Ascending aorta (tissue), 2 donors: ENCODE measurements around the gene C16orf95. TPM values are rescaled to one million over a fixed set of nuclear protein-coding genes. Genes with fewer than 3 reads are reported as not detected.

ENCODE experiments used
- DNase-seq, 2 donors: peaks; one replicate each; pipeline ENCODE4 v3.0.0-alpha.2; 2019; ENCODE audit warnings: low spot score in 2 of 2
- H3K27ac ChIP-seq, 2 donors: fragments of 200-600 bp; sonication (generic); one replicate each; pipeline ENCODE4 v1.5.1; 2016 to 2017; ENCODE audit warnings: mild to moderate bottlenecking in 1 of 2
- H3K27me3 ChIP-seq: fragments of 200-600 bp; sonication (generic); one replicate; pipeline ENCODE4 v1.5.1; 2017
- H3K36me3 ChIP-seq, 2 donors: fragments of 200-600 bp; sonication (generic); one replicate each; pipeline ENCODE4 v1.5.1; 2016
- H3K4me1 ChIP-seq, 2 donors: fragments of 200-600 bp; sonication (generic); one replicate each; pipeline ENCODE4 v1.5.1; 2016 to 2017; ENCODE audit warnings: mild to moderate bottlenecking in 1 of 2
- H3K4me3 ChIP-seq, 2 donors: fragments of 200-600 bp; sonication (generic); one replicate each; pipeline ENCODE4 v1.5.1; 2016 to 2017; ENCODE audit warnings: mild to moderate bottlenecking in 1 of 2
- H3K9me3 ChIP-seq, 2 donors: fragments of 200-600 bp; sonication (generic); one replicate each; pipeline ENCODE4 v1.5.1; 2016
- CTCF ChIP-seq, 3 experiments: fragments of 200-600 bp in 2 of 3; fragments of 450-650 bp in 1 of 3; sonication (generic) in 2 of 3; IDR thresholded peaks; one replicate each; pipeline ENCODE4 v1.5.1; 2016 to 2019; ENCODE audit warnings: antibody characterized with exemption in 3 of 3, mild to moderate bottlenecking in 1 of 3, moderate library complexity in 1 of 3
- intact Hi-C: fragments of 100-400 bp; cut with DNase I; formaldehyde crosslinking; loops from one replicate; pipeline ENCODE4 v1.15.1; 2023
- total RNA-seq: library from RNA; depleted of rRNA; stranded (reverse); fragments of >200 nt; gene quantifications from one replicate; pipeline ENCODE4 v1.1.0, GENCODE V29; 2016

The C16orf95 gene
- total RNA-seq, 1 donor from 2014 or later: not detected

DNA sequence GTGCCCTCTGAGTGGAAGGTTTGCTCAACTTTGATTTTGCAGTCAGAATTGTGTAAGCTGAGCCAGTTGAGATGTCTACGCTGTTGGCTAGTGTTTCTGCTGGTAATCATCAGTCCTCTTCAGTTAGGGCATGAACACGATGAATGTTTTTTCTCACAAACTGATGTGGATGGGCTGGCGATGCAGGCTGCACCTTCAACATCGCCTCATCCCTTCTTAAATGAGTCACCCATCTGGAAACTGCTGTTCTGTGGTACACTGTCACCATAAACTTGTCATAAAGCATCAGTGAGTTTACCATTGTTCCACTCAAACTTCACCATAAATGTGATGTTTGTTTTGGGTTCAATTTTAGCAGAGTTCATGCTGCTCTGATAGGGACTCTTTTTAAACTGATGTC lies 8.4 kb downstream of the C16orf95 start:
- Histone ChIP-seq H3K9me3 (no peaks in the 10 kb centered on the region), H3K4me3 (no peak overlapping the region), H3K36me3 (no peaks in the 10 kb centered on the region), H3K4me1 (no peaks in the 10 kb centered on the region), H3K27me3 (no peaks in the 10 kb centered on the region), H3K27ac (no peak overlapping the region)
- TF ChIP-seq CTCF (IDR thresholded peaks at IDR 0.05): no peak
- no peak for DNase-seq
- intact Hi-C loops: no loop called here

GRCh38 chr16:87306516-87306915 lies 10.7 kb downstream of the C16orf95 start:
- DNase-seq: no peak
- no peak for TF ChIP-seq CTCF (IDR thresholded peaks at IDR 0.05)
- H3K4me3 ChIP-seq: no peak overlapping the region
- no peaks in the 10 kb centered on the region for H3K36me3 ChIP-seq
- H3K27ac ChIP-seq: no peak overlapping the region
- H3K9me3 ChIP-seq: no peaks in the 10 kb centered on the region
- intact Hi-C loops: no loop called here
- no peaks in the 10 kb centered on the region for H3K27me3 ChIP-seq
- no peaks in the 10 kb centered on the region for H3K4me1 ChIP-seq

DNA sequence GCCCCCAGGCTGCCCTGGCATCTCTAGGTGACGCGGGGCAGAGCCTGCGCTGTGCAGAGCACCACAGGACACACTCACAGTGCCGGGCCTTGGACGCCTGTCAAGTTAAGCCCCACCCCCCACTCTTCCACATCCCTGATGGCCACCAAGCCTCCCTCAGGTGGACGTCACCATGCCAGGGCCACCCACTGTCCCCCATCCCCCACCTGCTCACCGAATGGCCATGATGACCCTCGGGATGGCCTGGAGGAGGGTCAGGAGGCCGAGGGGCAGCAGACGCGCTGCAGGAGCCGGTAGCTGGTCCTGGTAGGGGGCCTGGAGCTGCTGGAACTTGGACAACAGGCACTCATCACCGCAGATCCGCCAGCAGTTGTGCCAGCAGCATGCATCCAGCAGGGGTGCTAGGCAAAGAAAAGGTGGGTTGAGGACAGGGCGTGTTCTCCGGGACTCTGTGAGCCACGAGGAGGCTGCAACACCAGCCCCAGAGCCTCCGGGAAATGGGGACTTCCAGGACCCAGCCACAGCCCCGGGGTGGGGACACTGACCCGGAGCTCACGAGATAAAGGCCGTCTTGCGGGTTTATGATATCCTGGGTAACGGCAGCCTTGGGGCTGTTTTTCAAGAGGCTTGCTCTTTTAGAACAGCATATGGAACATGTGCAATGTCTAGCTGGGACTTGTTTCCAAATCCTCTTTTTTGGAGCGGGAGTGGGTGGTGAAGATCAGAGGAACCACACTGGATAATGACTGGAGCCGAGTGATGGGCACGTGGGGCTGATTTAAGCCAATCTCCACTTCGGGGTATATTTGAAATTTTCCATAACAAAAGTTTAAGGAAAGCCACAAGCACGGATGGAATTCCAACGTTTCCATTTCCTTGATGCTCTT lies 11.4 kb downstream of the C16orf95 start:
- no peak for DNase-seq
- Histone ChIP-seq H3K36me3 (no peaks in the 10 kb centered on the region), H3K27me3 (no peaks in the 10 kb centered on the region), H3K27ac (no peak overlapping the region), H3K4me3 (no peak overlapping the region), H3K9me3 (no peaks in the 10 kb centered on the region), H3K4me1 (no peaks in the 10 kb centered on the region)
- intact Hi-C loops: no loop called here
- TF ChIP-seq CTCF (IDR thresholded peaks at IDR 0.05): no peak

DNA sequence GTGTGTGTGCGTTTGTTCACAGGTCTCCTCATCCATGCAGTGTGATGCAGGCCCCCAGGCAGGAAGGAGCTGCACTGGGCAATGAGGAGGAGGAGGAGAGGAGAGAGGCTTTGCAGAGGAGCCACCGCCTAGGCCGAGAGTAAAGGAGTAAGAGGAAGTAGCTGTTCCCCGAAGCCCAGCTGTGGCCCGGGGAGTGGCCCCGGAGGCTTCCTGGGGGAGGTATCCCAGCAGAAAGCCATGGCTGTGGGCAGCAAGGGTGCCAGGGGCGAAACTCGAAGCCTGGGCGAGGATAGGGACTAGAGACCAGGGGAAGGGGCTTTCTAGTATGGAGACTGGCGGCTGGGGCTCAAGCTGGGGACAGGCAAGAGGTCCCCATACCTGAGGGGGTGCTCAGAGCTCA lies 12.2 kb downstream of the C16orf95 start:
- intact Hi-C loops: no loop called here

GRCh38 chr16:87303962-87304521 lies 13.2 kb downstream of the C16orf95 start:
- Histone ChIP-seq H3K4me1 (no peaks in the 10 kb centered on the region), H3K36me3 (no peaks in the 10 kb centered on the region), H3K27ac (no peak overlapping the region), H3K4me3 (no peak overlapping the region), H3K27me3 (no peaks in the 10 kb centered on the region), H3K9me3 (no peaks in the 10 kb centered on the region)
- TF ChIP-seq CTCF (IDR thresholded peaks at IDR 0.05): no peak
- intact Hi-C loops: no loop called here
- DNase-seq: no peak

More for the DNA sequence above, 12.2 kb downstream of the C16orf95 start:
- Histone ChIP-seq H3K9me3 (no peaks in the 10 kb centered on the region), H3K36me3 (no peaks in the 10 kb centered on the region), H3K4me3 (no peak overlapping the region), H3K27me3 (no peaks in the 10 kb centered on the region), H3K4me1 (no peaks in the 10 kb centered on the region), H3K27ac (no peak overlapping the region)
- TF ChIP-seq CTCF (IDR thresholded peaks at IDR 0.05): no peak
- no peak for DNase-seq
